Measurements from ENCODE around the gene ZNF462.
A peak's percentile ranks its signal among the peaks of the same experiment; 100 is the strongest.
"Not testable (repeated sequence)": the region's sequence is repeated elsewhere in the genome, so short reads cannot be mapped to it uniquely, and the experiment has no call there.

The ZNF462 gene

DNA sequence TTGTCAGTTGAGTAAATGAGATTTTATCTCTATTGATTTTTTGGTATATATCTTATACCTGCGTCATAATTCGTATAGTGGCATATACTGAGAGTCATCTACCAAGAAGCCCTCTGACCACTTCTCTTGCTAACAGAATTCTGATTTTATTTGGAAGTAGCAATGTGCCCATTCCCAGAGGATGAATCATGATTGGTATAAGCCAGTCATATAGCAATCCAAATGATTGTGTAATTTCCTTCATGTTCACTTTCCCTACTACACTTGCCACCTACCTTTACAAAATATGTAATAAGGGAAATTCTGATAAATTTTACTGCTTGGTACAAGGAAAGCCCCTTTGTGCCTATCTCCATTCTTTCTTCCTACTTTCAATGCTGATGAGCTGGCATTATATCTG, 16.1 kb upstream of the ZNF462 start:
- no peaks in the 10 kb centered on the region for H3K27me3 ChIP-seq (ENCODE audit: control insufficient read depth in 3 of 3, insufficient read depth in 3 of 3, low read depth in 1 of 3, low read length in 3 of 3)
- WGBS, 2 donors (ENCODE audit: extremely low coverage in 2 of 2, insufficient read length in 2 of 2, insufficient replicate concordance in 1 of 2) = no CpG with 5 or more reads among the region's 2 CpGs
- no peak overlapping the region for H2BK120ac ChIP-seq (ENCODE audit: low read depth, low read length)
- H2AFZ ChIP-seq (ENCODE audit: low read length) = no peak overlapping the region
- H3K9me3 ChIP-seq (replicated peaks in 1 of 2; ENCODE audit: control insufficient read depth in 2 of 2, insufficient read depth in 1 of 2, low read depth in 1 of 2, low read length in 2 of 2) = no peaks in the 10 kb centered on the region
- H3K79me1 ChIP-seq (ENCODE audit: low read depth, low read length) = no peaks in the 10 kb centered on the region
- no peak overlapping the region for H3K4me2 ChIP-seq (ENCODE audit: insufficient read depth, low read length, poor library complexity, severe bottlenecking)
- no peak overlapping the region for H4K8ac ChIP-seq (ENCODE audit: low read depth, low read length)
- H3K27ac ChIP-seq (replicated peaks; ENCODE audit: low read length) = no peak overlapping the region
- no peak overlapping the region for H3K9ac ChIP-seq (ENCODE audit: low read depth, low read length, poor library complexity)
- H3K23ac ChIP-seq (ENCODE audit: low read depth, low read length, poor library complexity) = no peak overlapping the region
- H2BK12ac ChIP-seq (ENCODE audit: low read length) = no peak overlapping the region
- no peak overlapping the region for H3K4me3 ChIP-seq (ENCODE audit: low read length in 2 of 2)
- H4K91ac ChIP-seq (ENCODE audit: low read depth, low read length, poor library complexity) = no peak overlapping the region
- H2AK5ac ChIP-seq (ENCODE audit: low read depth, low read length) = no peak overlapping the region
- no peak overlapping the region for H2BK15ac ChIP-seq (ENCODE audit: low read length)
- H3K18ac ChIP-seq (ENCODE audit: low read length) = no peak overlapping the region
- DNase-seq (ENCODE audit: low spot score) = no peak
- no peaks in the 10 kb centered on the region for H3K4me1 ChIP-seq (ENCODE audit: control insufficient read depth in 2 of 2, insufficient read depth in 1 of 2, low read depth in 1 of 2, low read length in 2 of 2)
- no peak overlapping the region for H2BK5ac ChIP-seq (ENCODE audit: low read length)
- no peak overlapping the region for H3K4ac ChIP-seq (ENCODE audit: low read length)
- H3K36me3 ChIP-seq (replicated peaks in 1 of 2; ENCODE audit: control insufficient read depth in 2 of 2, insufficient read depth in 2 of 2, low read length in 2 of 2) = no peaks in the 10 kb centered on the region
- no peak overlapping the region for H3K14ac ChIP-seq (ENCODE audit: low read length)

DNA sequence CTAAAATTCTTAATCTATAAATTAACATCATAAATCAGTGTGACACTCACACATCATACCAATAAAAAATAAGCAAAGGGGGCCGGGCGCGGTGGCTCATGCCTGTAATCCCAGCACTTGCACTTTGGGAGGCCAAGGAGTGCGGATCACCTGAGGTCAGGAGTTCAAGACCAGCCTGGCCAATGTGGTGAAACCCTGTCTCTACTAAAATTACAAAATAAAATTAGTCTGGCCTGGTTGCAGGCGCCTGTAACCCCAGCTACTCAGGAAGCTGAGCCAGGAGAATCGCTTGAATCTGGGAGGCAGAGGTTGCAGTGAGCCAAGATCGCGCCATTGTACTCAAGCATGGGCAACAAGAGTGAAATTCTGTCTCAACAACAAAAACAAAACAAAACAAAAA, 11.3 kb upstream of the ZNF462 start:
- WGBS, 2 donors (ENCODE audit: extremely low coverage in 2 of 2, insufficient read length in 2 of 2, insufficient replicate concordance in 1 of 2) = no CpG with 5 or more reads among the region's 8 CpGs
- not testable (repeated sequence) for H3K9ac ChIP-seq (ENCODE audit: low read depth, low read length, poor library complexity)

DNA sequence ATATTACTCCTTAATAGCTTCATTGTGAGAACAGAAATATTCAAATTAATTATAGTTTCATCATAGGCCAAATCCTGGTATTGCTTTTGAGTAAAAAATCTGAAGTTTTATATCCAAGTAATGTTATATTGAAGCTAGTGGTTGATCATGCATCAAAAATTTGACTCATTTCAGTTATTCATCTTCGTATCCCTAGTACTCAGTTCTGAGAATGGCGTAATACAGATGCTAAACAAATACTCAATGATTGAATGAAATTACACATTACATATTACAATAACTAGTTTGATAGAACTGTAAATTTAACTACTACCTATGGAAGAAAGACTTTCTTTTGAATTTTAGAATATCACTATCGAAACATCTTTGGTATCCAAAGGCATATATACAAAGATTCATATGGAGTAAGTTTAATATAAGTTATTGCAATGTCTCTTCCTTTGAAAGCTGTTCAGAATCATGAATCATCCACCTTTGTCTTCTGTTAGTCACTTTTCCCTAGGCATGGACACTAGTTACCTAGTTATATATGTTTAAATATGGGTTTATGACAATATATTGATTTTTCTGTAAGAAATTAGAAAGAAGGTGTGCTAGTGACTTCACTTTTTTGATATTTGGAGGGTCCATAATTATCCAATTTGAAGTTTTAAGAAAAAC, 5.0 kb upstream of the ZNF462 start:
- Histone ChIP-seq H2BK120ac (ENCODE audit: low read depth, low read length) (no peak overlapping the region), H3K18ac (ENCODE audit: low read length) (no peak overlapping the region), H3K14ac (ENCODE audit: low read length) (no peak overlapping the region), H3K27me3 (ENCODE audit: control insufficient read depth in 3 of 3, insufficient read depth in 3 of 3, low read depth in 1 of 3, low read length in 3 of 3) (no peaks in the 10 kb centered on the region), H3K23ac (ENCODE audit: low read depth, low read length, poor library complexity) (no peak overlapping the region), H3K36me3 (replicated peaks in 1 of 2; ENCODE audit: control insufficient read depth in 2 of 2, insufficient read depth in 2 of 2, low read length in 2 of 2) (no peaks in the 10 kb centered on the region), H3K4me1 (ENCODE audit: control insufficient read depth in 2 of 2, insufficient read depth in 1 of 2, low read depth in 1 of 2, low read length in 2 of 2) (no peaks in the 10 kb centered on the region), H3K4me3 (ENCODE audit: low read length in 2 of 2) (no peak overlapping the region), H2AK5ac (ENCODE audit: low read depth, low read length) (no peak overlapping the region), H3K9me3 (replicated peaks in 1 of 2; ENCODE audit: control insufficient read depth in 2 of 2, insufficient read depth in 1 of 2, low read depth in 1 of 2, low read length in 2 of 2) (peaks cover 0 to 19% of the 10 kb centered on the region in 2 donors), H3K4ac (ENCODE audit: low read length) (no peak overlapping the region), H3K27ac (replicated peaks; ENCODE audit: low read length) (no peak overlapping the region), H4K91ac (ENCODE audit: low read depth, low read length, poor library complexity) (no peak overlapping the region), H2BK12ac (ENCODE audit: low read length) (no peak overlapping the region), H3K4me2 (ENCODE audit: insufficient read depth, low read length, poor library complexity, severe bottlenecking) (no peak overlapping the region), H4K8ac (ENCODE audit: low read depth, low read length) (no peak overlapping the region), H3K9ac (ENCODE audit: low read depth, low read length, poor library complexity) (no peak overlapping the region), H2BK5ac (ENCODE audit: low read length) (no peak overlapping the region), H2AFZ (ENCODE audit: low read length) (no peak overlapping the region), H2BK15ac (ENCODE audit: low read length) (no peak overlapping the region), H3K79me1 (ENCODE audit: low read depth, low read length) (no peaks in the 10 kb centered on the region)
- no peak for DNase-seq (ENCODE audit: low spot score)
- no CpG with 5 or more reads among the region's 3 CpGs for WGBS, 2 donors (ENCODE audit: extremely low coverage in 2 of 2, insufficient read length in 2 of 2, insufficient replicate concordance in 1 of 2)

More for the DNA sequence above, 11.3 kb upstream of the ZNF462 start:
- H3K4me2 ChIP-seq (ENCODE audit: insufficient read depth, low read length, poor library complexity, severe bottlenecking); H2AK5ac ChIP-seq (ENCODE audit: low read depth, low read length); H3K18ac ChIP-seq (ENCODE audit: low read length); H2BK5ac ChIP-seq (ENCODE audit: low read length); H3K14ac ChIP-seq (ENCODE audit: low read length); H2BK12ac ChIP-seq (ENCODE audit: low read length); H2BK120ac ChIP-seq (ENCODE audit: low read depth, low read length); H3K36me3 ChIP-seq (replicated peaks in 1 of 2; ENCODE audit: control insufficient read depth in 2 of 2, insufficient read depth in 2 of 2, low read length in 2 of 2); H2AFZ ChIP-seq (ENCODE audit: low read length); H3K4me3 ChIP-seq (ENCODE audit: low read length in 2 of 2); H3K4me1 ChIP-seq (ENCODE audit: control insufficient read depth in 2 of 2, insufficient read depth in 1 of 2, low read depth in 1 of 2, low read length in 2 of 2); H3K27ac ChIP-seq (replicated peaks; ENCODE audit: low read length); H3K9me3 ChIP-seq (replicated peaks in 1 of 2; ENCODE audit: control insufficient read depth in 2 of 2, insufficient read depth in 1 of 2, low read depth in 1 of 2, low read length in 2 of 2); H4K91ac ChIP-seq (ENCODE audit: low read depth, low read length, poor library complexity); H3K23ac ChIP-seq (ENCODE audit: low read depth, low read length, poor library complexity); H3K79me1 ChIP-seq (ENCODE audit: low read depth, low read length); H2BK15ac ChIP-seq (ENCODE audit: low read length); DNase-seq (ENCODE audit: low spot score); H3K27me3 ChIP-seq (ENCODE audit: control insufficient read depth in 3 of 3, insufficient read depth in 3 of 3, low read depth in 1 of 3, low read length in 3 of 3); H3K4ac ChIP-seq (ENCODE audit: low read length); H4K8ac ChIP-seq (ENCODE audit: low read depth, low read length): not testable (repeated sequence)

DNA sequence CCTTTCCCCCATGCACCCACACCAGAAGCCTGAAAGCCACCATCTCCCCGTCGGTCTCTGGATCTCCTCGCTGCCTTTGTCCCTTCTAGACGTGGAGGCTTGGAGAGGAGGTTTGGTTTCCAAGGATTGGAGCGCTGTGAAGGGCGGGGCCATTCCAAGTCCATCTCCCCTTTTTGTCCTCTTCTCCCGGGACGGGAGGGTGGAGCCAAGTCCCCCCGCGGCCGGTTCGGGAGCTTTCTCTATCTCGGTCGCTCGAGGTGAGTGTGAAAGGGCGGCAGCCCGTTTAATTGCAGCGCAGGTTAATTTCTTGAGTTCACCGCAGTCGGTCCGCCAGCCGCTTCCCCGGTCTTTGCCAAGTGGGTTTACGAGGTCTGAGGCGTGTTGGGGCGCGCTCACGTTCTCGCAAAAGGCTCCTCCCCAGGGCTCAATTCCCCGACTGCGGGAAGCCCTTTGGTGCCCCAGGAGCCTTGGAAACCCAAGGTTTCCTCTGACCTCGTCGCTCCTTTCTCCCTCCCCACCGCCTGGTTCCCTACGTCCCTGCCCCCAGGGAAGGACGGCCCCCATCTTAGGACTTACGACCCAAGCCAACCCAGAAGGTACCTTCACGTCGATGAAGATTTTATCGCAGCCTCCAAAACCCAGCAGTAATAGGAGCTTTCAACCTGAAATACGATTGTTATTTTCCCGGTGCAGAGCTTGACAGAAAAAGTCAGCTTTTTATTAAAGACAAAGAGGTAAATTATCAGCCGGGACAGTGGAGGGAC, 2.8 kb upstream of the ZNF462 start:
- Histone ChIP-seq H2BK12ac (ENCODE audit: low read length) (no peak overlapping the region), H3K14ac (ENCODE audit: low read length) (no peak overlapping the region)

More for the DNA sequence above, 2.8 kb upstream of the ZNF462 start:
- peak overlapping the region; percentile 83 for H2BK120ac ChIP-seq (ENCODE audit: low read depth, low read length)
- peak overlapping the region; percentile 86 for H3K27ac ChIP-seq (replicated peaks; ENCODE audit: low read length)
- peak overlapping the region; percentile 86 for H2AFZ ChIP-seq (ENCODE audit: low read length)
- H3K4ac ChIP-seq (ENCODE audit: low read length) = peak overlapping the region; percentile 86
- H3K9ac ChIP-seq (ENCODE audit: low read depth, low read length, poor library complexity) = peak overlapping the region; percentile 87
- H3K36me3 ChIP-seq (replicated peaks in 1 of 2; ENCODE audit: control insufficient read depth in 2 of 2, insufficient read depth in 2 of 2, low read length in 2 of 2) = no peaks in the 10 kb centered on the region
- H4K8ac ChIP-seq (ENCODE audit: low read depth, low read length) = no peak overlapping the region
- peak; percentile 60 for DNase-seq (ENCODE audit: low spot score)
- H3K79me1 ChIP-seq (ENCODE audit: low read depth, low read length) = no peaks in the 10 kb centered on the region
- peak overlapping the region; percentile 32 for H3K23ac ChIP-seq (ENCODE audit: low read depth, low read length, poor library complexity)
- H3K18ac ChIP-seq (ENCODE audit: low read length) = peak overlapping the region; percentile 98
- H3K4me3 ChIP-seq (ENCODE audit: low read length in 2 of 2) = peak overlapping the region; percentile 94
- H2BK15ac ChIP-seq (ENCODE audit: low read length) = peak overlapping the region; percentile 14
- H4K91ac ChIP-seq (ENCODE audit: low read depth, low read length, poor library complexity) = no peak overlapping the region
- H3K4me1 ChIP-seq (ENCODE audit: control insufficient read depth in 2 of 2, insufficient read depth in 1 of 2, low read depth in 1 of 2, low read length in 2 of 2) = no peaks in the 10 kb centered on the region
- H3K9me3 ChIP-seq (replicated peaks in 1 of 2; ENCODE audit: control insufficient read depth in 2 of 2, insufficient read depth in 1 of 2, low read depth in 1 of 2, low read length in 2 of 2) = peaks cover 0 to 19% of the 10 kb centered on the region in 2 donors
- no peaks in the 10 kb centered on the region for H3K27me3 ChIP-seq (ENCODE audit: control insufficient read depth in 3 of 3, insufficient read depth in 3 of 3, low read depth in 1 of 3, low read length in 3 of 3)
- no CpG with 5 or more reads among the region's 43 CpGs for WGBS, 2 donors (ENCODE audit: extremely low coverage in 2 of 2, insufficient read length in 2 of 2, insufficient replicate concordance in 1 of 2)
- H2AK5ac ChIP-seq (ENCODE audit: low read depth, low read length) = peak overlapping the region; percentile 68
- H3K4me2 ChIP-seq (ENCODE audit: insufficient read depth, low read length, poor library complexity, severe bottlenecking) = peak overlapping the region; percentile 54
- H2BK5ac ChIP-seq (ENCODE audit: low read length) = peak overlapping the region; percentile 98

All from neuronal stem cell (in vitro differentiated cells).